C4-2B (cell line): ENCODE measurements around the gene TAMALIN.

Experiments
- H3K27ac ChIP-seq: fragments of 450-650 bp; 2 replicates; pipeline ENCODE4 v1.5.1; 2017
- CTCF ChIP-seq: fragments of 450-650 bp; conservative IDR thresholded peaks from 2 replicates; pipeline ENCODE4 v1.5.1; 2017; ENCODE audit warnings: mild to moderate bottlenecking
- ZFX ChIP-seq: fragments of 450-650 bp; IDR thresholded peaks from 2 replicates; pipeline ENCODE4 v1.6.1; 2017

Gene TAMALIN

GRCh38 chr12:52029685-52030084 is 22.9 kb downstream of the TAMALIN start:
- TF ChIP-seq CTCF (no peak), ZFX (no peak)
- H3K27ac ChIP-seq: peak overlapping the region; percentile 2; the same call in 1 of the 2 replicates

GRCh38 chr12:52032446-52032803 is 25.7 kb downstream of the TAMALIN start:
- H3K27ac ChIP-seq: peak overlapping the region; percentile 64
- TF ChIP-seq CTCF (no peak), ZFX (no peak)

GRCh38 chr12:52032804-52033445 is 26.2 kb downstream of the TAMALIN start:
- peak overlapping the region; percentile 64 for H3K27ac ChIP-seq
- TF ChIP-seq ZFX (no peak), CTCF (no peak)

GRCh38 chr12:52033446-52034140 is 26.8 kb downstream of the TAMALIN start:
- peak overlapping the region; percentile 64 for H3K27ac ChIP-seq
- TF ChIP-seq ZFX (no peak), CTCF (no peak)

- TF ChIP-seq CTCF: no peak
- TF ChIP-seq ZFX: no peak
- no peak overlapping the region for H3K27ac ChIP-seq
Observed at GRCh38 chr12:52035190-52035589, 28.4 kb downstream of the TAMALIN start.

- H3K27ac ChIP-seq: peak overlapping the region; percentile 80
- TF ChIP-seq CTCF (no peak), ZFX (no peak)
Observed at GRCh38 chr12:52035926-52036325, 29.2 kb downstream of the TAMALIN start.

GRCh38 chr12:52036587-52037171 is 29.9 kb downstream of the TAMALIN start:
- peak overlapping the region; percentile 80 for H3K27ac ChIP-seq
- TF ChIP-seq ZFX: peak; percentile 15; the same call in 1 of the 2 replicates
- no peak for TF ChIP-seq CTCF
